Measurements from ENCODE around the gene ALDH16A1.
A peak's percentile ranks its signal among the peaks of the same experiment; 100 is the strongest.

ALDH16A1 gene

DNA sequence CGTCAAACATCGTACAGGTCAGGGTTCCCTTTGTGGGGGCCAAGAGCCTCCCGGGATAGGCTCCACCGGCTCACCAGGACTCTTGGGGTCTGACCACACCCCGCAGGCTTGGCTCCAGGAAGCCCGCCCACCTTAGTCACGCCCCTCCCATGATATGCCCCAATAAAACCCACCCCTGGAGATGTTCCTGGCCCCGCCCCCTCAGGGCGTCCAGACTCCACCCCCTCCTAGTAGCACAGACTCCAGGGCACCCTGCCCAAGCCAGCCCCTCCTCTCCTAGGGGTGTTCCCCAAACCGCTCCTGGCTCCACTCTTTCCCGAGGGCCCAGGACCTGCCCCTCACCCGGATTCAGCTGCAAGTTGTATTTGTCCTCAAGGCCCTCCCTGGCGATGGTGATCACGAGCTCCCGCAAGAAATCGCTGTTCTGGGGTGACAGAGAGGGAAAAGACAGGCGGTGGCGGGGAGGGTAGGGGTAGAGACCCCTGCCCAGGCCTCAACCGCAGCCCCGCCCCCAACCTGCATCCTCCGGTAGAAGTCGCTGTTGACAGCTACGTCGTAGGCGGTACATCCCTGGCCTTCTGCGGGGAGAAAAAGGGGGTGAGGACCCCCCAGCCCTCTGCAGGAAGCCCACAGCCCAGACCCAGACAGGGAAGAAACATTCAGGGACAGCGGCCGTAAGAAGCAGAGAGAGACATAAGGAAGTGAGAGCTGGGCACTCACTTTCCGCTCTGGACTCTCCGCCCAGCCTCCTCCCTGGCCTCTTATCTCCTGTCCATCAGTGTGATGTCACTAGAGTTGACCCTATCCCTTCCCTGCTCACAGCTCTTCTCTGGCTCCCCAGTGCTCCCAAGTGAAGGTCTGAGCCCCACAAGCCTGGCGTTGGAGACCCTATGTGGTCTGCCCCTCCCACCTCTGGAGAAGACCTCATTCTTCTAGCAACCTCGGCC lies 5.3 kb upstream of the ALDH16A1 start:
- Histone ChIP-seq H3K9me3 (ENCODE audit: control insufficient read depth, insufficient read depth, low read length) (no peaks in the 10 kb centered on the region), H3K27me3 (ENCODE audit: control insufficient read depth, low read length) (no peaks in the 10 kb centered on the region), H3K4me2 (ENCODE audit: low read length) (no peak overlapping the region), H3K36me3 (ENCODE audit: control insufficient read depth, low read length) (peaks cover 45% of the 10 kb centered on the region), H3K9me2 (replicated peaks; ENCODE audit: control insufficient read depth, low read length) (no peaks in the 10 kb centered on the region), H3K27ac (ENCODE audit: low read depth, low read length) (no peak overlapping the region), H3K4me3 (ENCODE audit: low read length) (no peak overlapping the region), H3K4me1 (ENCODE audit: control insufficient read depth, low read length) (peaks cover 30% of the 10 kb centered on the region), H3K79me2 (ENCODE audit: control insufficient read depth, low read length) (peaks cover 35% of the 10 kb centered on the region), H3F3A (ENCODE audit: control insufficient read depth, insufficient read depth) (peaks cover 20% of the 10 kb centered on the region), H4K20me1 (ENCODE audit: control insufficient read depth, insufficient read depth, low read depth, low read length) (no peaks in the 10 kb centered on the region; the same call in 1 of the 2 replicates)
- TF ChIP-seq, protein P1, sequence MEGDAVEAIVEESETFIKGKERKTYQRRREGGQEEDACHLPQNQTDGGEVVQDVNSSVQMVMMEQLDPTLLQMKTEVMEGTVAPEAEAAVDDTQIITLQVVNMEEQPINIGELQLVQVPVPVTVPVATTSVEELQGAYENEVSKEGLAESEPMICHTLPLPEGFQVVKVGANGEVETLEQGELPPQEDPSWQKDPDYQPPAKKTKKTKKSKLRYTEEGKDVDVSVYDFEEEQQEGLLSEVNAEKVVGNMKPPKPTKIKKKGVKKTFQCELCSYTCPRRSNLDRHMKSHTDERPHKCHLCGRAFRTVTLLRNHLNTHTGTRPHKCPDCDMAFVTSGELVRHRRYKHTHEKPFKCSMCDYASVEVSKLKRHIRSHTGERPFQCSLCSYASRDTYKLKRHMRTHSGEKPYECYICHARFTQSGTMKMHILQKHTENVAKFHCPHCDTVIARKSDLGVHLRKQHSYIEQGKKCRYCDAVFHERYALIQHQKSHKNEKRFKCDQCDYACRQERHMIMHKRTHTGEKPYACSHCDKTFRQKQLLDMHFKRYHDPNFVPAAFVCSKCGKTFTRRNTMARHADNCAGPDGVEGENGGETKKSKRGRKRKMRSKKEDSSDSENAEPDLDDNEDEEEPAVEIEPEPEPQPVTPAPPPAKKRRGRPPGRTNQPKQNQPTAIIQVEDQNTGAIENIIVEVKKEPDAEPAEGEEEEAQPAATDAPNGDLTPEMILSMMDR (IDR thresholded peaks at IDR 0.05; ENCODE audit: low read depth, low read length, poor library complexity, severe bottlenecking), result no peak
- no peak for TF ChIP-seq EZH2phosphoT487 (IDR thresholded peaks at IDR 0.05; ENCODE audit: borderline replicate concordance, low read length)

DNA sequence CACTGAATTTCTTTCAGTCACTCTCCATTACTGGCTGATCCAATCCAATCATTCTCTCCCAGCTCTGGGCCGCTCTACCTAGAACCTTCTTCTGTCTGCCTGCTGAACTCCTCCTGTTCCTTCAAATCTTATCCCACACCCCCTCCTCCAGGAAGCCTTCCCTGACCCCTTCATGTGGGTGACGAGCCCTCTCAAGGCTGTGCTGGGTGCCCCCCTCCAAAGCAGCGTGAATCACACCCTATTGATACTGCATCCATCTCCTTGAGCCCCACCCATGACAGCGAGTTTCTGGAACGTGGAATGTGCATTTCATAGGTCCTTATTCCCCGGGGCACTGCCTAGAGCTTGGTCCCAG lies 4.6 kb upstream of the ALDH16A1 start:
- Histone ChIP-seq H3K9me3 (ENCODE audit: control insufficient read depth, insufficient read depth, low read length) (no peaks in the 10 kb centered on the region), H3K27ac (ENCODE audit: low read depth, low read length) (no peak overlapping the region), H3K79me2 (ENCODE audit: control insufficient read depth, low read length) (peaks cover 35% of the 10 kb centered on the region), H3F3A (ENCODE audit: control insufficient read depth, insufficient read depth) (peaks cover 20% of the 10 kb centered on the region), H3K4me1 (ENCODE audit: control insufficient read depth, low read length) (peaks cover 26% of the 10 kb centered on the region), H3K4me3 (ENCODE audit: low read length) (no peak overlapping the region), H3K4me2 (ENCODE audit: low read length) (no peak overlapping the region), H3K27me3 (ENCODE audit: control insufficient read depth, low read length) (no peaks in the 10 kb centered on the region), H3K36me3 (ENCODE audit: control insufficient read depth, low read length) (peaks cover 45% of the 10 kb centered on the region), H3K9me2 (replicated peaks; ENCODE audit: control insufficient read depth, low read length) (no peaks in the 10 kb centered on the region), H4K20me1 (ENCODE audit: control insufficient read depth, insufficient read depth, low read depth, low read length) (no peaks in the 10 kb centered on the region; the same call in 1 of the 2 replicates)
- no peak for TF ChIP-seq EZH2phosphoT487 (IDR thresholded peaks at IDR 0.05; ENCODE audit: borderline replicate concordance, low read length)
- TF ChIP-seq, protein P1 (IDR thresholded peaks at IDR 0.05; ENCODE audit: low read depth, low read length, poor library complexity, severe bottlenecking), result no peak

DNA sequence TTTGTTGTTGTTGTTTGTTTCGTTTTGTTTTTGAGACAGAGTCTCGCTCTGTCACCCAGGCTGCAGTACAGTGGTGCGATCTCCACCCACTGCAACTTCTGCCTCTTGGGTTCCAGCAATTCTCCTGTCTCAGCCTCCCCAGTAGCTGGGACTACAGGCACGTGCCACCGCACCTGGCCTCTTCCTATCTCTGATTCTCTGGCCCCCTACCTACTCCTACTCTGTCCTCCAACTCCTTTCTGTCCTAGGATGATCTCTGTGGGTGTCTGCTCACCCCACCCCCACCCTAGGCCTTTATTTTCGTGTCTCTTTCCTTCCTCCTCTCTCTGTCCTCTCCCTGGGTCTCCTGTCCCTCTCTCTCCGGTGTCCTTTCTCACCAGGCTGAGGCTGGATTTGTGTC lies 2.6 kb upstream of the ALDH16A1 start:
- H3K4me3 ChIP-seq (ENCODE audit: low read length), result peak overlapping the region; percentile 99
- no peaks in the 10 kb centered on the region for H3K9me2 ChIP-seq (replicated peaks; ENCODE audit: control insufficient read depth, low read length)
- no peaks in the 10 kb centered on the region for H3K27me3 ChIP-seq (ENCODE audit: control insufficient read depth, low read length)
- H3F3A ChIP-seq (ENCODE audit: control insufficient read depth, insufficient read depth), result peaks cover 12% of the 10 kb centered on the region
- H3K27ac ChIP-seq (ENCODE audit: low read depth, low read length), result peak overlapping the region; percentile 19; the same call in 1 of the 2 replicates
- H3K4me1 ChIP-seq (ENCODE audit: control insufficient read depth, low read length), result peaks cover 27% of the 10 kb centered on the region
- peaks cover 58% of the 10 kb centered on the region for H3K36me3 ChIP-seq (ENCODE audit: control insufficient read depth, low read length)
- H3K79me2 ChIP-seq (ENCODE audit: control insufficient read depth, low read length), result peaks cover 53% of the 10 kb centered on the region
- H3K4me2 ChIP-seq (ENCODE audit: low read length), result peak overlapping the region; percentile 93
- TF ChIP-seq EZH2phosphoT487 (IDR thresholded peaks at IDR 0.05; ENCODE audit: borderline replicate concordance, low read length), result no peak
- H3K9me3 ChIP-seq (ENCODE audit: control insufficient read depth, insufficient read depth, low read length), result no peaks in the 10 kb centered on the region
- H4K20me1 ChIP-seq (ENCODE audit: control insufficient read depth, insufficient read depth, low read depth, low read length), result no peaks in the 10 kb centered on the region; the same call in 1 of the 2 replicates

All from DOHH2 (cell line).